ENCODE measurements around the gene SORCS1.

- TF ChIP-seq CTCF (IDR thresholded peaks at IDR 0.05) (no peak), POLR2A (IDR thresholded peaks at IDR 0.05) (no peak)
These were observed 100.4 kb downstream of the SORCS1 start for GRCh38 chr10:107064075-107064474.
